ENCODE data around the gene SAMSN1.

The SAMSN1 gene

GRCh38 chr21:14584357-14585095 lies 38.4 kb upstream of the SAMSN1 start:
- Histone ChIP-seq H3K36me3 (ENCODE audit: control insufficient read depth, insufficient read depth, low read length) (no peaks in the 10 kb centered on the region), H3K9me3 (ENCODE audit: control insufficient read depth, low read length) (no peaks in the 10 kb centered on the region), H3K4me1 (ENCODE audit: control insufficient read depth, insufficient read depth, low read length, poor library complexity, severe bottlenecking) (no peaks in the 10 kb centered on the region), H3K4me3 (ENCODE audit: extremely low read depth, insufficient read depth, low read length, poor library complexity, severe bottlenecking) (no peak overlapping the region), H3K27ac (ENCODE audit: low read depth, low read length, severe bottlenecking) (no peak overlapping the region)
- no CpG with 5 or more reads among the region's 2 CpGs for WGBS, 2 experiments (ENCODE audit: insufficient coverage in 2 of 2)

- no peak overlapping the region for H3K4me3 ChIP-seq (ENCODE audit: extremely low read depth, insufficient read depth, low read length, poor library complexity, severe bottlenecking)
- H3K9me3 ChIP-seq (ENCODE audit: control insufficient read depth, low read length): no peaks in the 10 kb centered on the region
- no peak overlapping the region for H3K27ac ChIP-seq (ENCODE audit: low read depth, low read length, severe bottlenecking)
- no peaks in the 10 kb centered on the region for H3K4me1 ChIP-seq (ENCODE audit: control insufficient read depth, insufficient read depth, low read length, poor library complexity, severe bottlenecking)
- 94 to 100% methylated on average over 2 to 3 of the region's 4 CpGs for WGBS, 2 experiments (ENCODE audit: insufficient coverage in 2 of 2)
- no peaks in the 10 kb centered on the region for H3K36me3 ChIP-seq (ENCODE audit: control insufficient read depth, insufficient read depth, low read length)
Measured at GRCh38 chr21:14583629-14584255, 37.6 kb upstream of the SAMSN1 start.

GRCh38 chr21:14582934-14583628 lies 37.0 kb upstream of the SAMSN1 start:
- no peaks in the 10 kb centered on the region for H3K4me1 ChIP-seq (ENCODE audit: control insufficient read depth, insufficient read depth, low read length, poor library complexity, severe bottlenecking)
- 90 to 96% methylated on average over 2 to 5 of the region's 10 CpGs for WGBS, 2 experiments (ENCODE audit: insufficient coverage in 2 of 2)
- H3K36me3 ChIP-seq (ENCODE audit: control insufficient read depth, insufficient read depth, low read length): no peaks in the 10 kb centered on the region
- no peak overlapping the region for H3K27ac ChIP-seq (ENCODE audit: low read depth, low read length, severe bottlenecking)
- H3K9me3 ChIP-seq (ENCODE audit: control insufficient read depth, low read length): no peaks in the 10 kb centered on the region
- H3K4me3 ChIP-seq (ENCODE audit: extremely low read depth, insufficient read depth, low read length, poor library complexity, severe bottlenecking): no peak overlapping the region

- WGBS, 2 experiments (ENCODE audit: insufficient coverage in 2 of 2): 82 to 92% methylated on average over 2 to 3 of the region's 6 CpGs
- Histone ChIP-seq H3K36me3 (ENCODE audit: control insufficient read depth, insufficient read depth, low read length) (no peaks in the 10 kb centered on the region), H3K4me1 (ENCODE audit: control insufficient read depth, insufficient read depth, low read length, poor library complexity, severe bottlenecking) (no peaks in the 10 kb centered on the region), H3K27ac (ENCODE audit: low read depth, low read length, severe bottlenecking) (no peak overlapping the region), H3K4me3 (ENCODE audit: extremely low read depth, insufficient read depth, low read length, poor library complexity, severe bottlenecking) (no peak overlapping the region), H3K9me3 (ENCODE audit: control insufficient read depth, low read length) (no peaks in the 10 kb centered on the region)
Measured at GRCh38 chr21:14581902-14582457, 35.9 kb upstream of the SAMSN1 start.

- H3K4me1 ChIP-seq (ENCODE audit: control insufficient read depth, insufficient read depth, low read length, poor library complexity, severe bottlenecking): no peaks in the 10 kb centered on the region
- no peaks in the 10 kb centered on the region for H3K9me3 ChIP-seq (ENCODE audit: control insufficient read depth, low read length)
- no peak overlapping the region for H3K27ac ChIP-seq (ENCODE audit: low read depth, low read length, severe bottlenecking)
- no peaks in the 10 kb centered on the region for H3K36me3 ChIP-seq (ENCODE audit: control insufficient read depth, insufficient read depth, low read length)
- H3K4me3 ChIP-seq (ENCODE audit: extremely low read depth, insufficient read depth, low read length, poor library complexity, severe bottlenecking): no peak overlapping the region
- WGBS, 2 experiments (ENCODE audit: insufficient coverage in 2 of 2): no CpG with 5 or more reads among the region's 1 CpG
Measured at GRCh38 chr21:14573244-14573643, 27.1 kb upstream of the SAMSN1 start.

GRCh38 chr21:14572204-14572780 lies 26.2 kb upstream of the SAMSN1 start:
- H3K27ac ChIP-seq (ENCODE audit: low read depth, low read length, severe bottlenecking): no peak overlapping the region
- H3K4me3 ChIP-seq (ENCODE audit: extremely low read depth, insufficient read depth, low read length, poor library complexity, severe bottlenecking): no peak overlapping the region
- no CpG with 5 or more reads among the region's 2 CpGs for WGBS, 2 experiments (ENCODE audit: insufficient coverage in 2 of 2)

GRCh38 chr21:14569868-14570267 lies 23.8 kb upstream of the SAMSN1 start:
- Histone ChIP-seq H3K9me3 (ENCODE audit: control insufficient read depth, low read length) (no peaks in the 10 kb centered on the region), H3K4me1 (ENCODE audit: control insufficient read depth, insufficient read depth, low read length, poor library complexity, severe bottlenecking) (no peaks in the 10 kb centered on the region), H3K36me3 (ENCODE audit: control insufficient read depth, insufficient read depth, low read length) (no peaks in the 10 kb centered on the region), H3K4me3 (ENCODE audit: extremely low read depth, insufficient read depth, low read length, poor library complexity, severe bottlenecking) (no peak overlapping the region), H3K27ac (ENCODE audit: low read depth, low read length, severe bottlenecking) (no peak overlapping the region)
- WGBS, 2 experiments (ENCODE audit: insufficient coverage in 2 of 2): 100% methylated on average over 3 of the region's 6 CpGs; no CpG with 5 or more reads in 1 of the 2 experiments

More at GRCh38 chr21:14572204-14572780, 26.2 kb upstream of the SAMSN1 start:
- Histone ChIP-seq H3K36me3 (ENCODE audit: control insufficient read depth, insufficient read depth, low read length) (no peaks in the 10 kb centered on the region), H3K9me3 (ENCODE audit: control insufficient read depth, low read length) (no peaks in the 10 kb centered on the region), H3K4me1 (ENCODE audit: control insufficient read depth, insufficient read depth, low read length, poor library complexity, severe bottlenecking) (no peaks in the 10 kb centered on the region)

GRCh38 chr21:14569026-14569621 lies 23.0 kb upstream of the SAMSN1 start:
- Histone ChIP-seq H3K4me1 (ENCODE audit: control insufficient read depth, insufficient read depth, low read length, poor library complexity, severe bottlenecking) (no peaks in the 10 kb centered on the region), H3K9me3 (ENCODE audit: control insufficient read depth, low read length) (no peaks in the 10 kb centered on the region), H3K36me3 (ENCODE audit: control insufficient read depth, insufficient read depth, low read length) (no peaks in the 10 kb centered on the region), H3K4me3 (ENCODE audit: extremely low read depth, insufficient read depth, low read length, poor library complexity, severe bottlenecking) (no peak overlapping the region), H3K27ac (ENCODE audit: low read depth, low read length, severe bottlenecking) (no peak overlapping the region)
- WGBS, 2 experiments (ENCODE audit: insufficient coverage in 2 of 2): 67% methylated on average over 2 of the region's 3 CpGs; no CpG with 5 or more reads in 1 of the 2 experiments

- Histone ChIP-seq H3K4me1 (ENCODE audit: control insufficient read depth, insufficient read depth, low read length, poor library complexity, severe bottlenecking) (no peaks in the 10 kb centered on the region), H3K36me3 (ENCODE audit: control insufficient read depth, insufficient read depth, low read length) (no peaks in the 10 kb centered on the region), H3K27ac (ENCODE audit: low read depth, low read length, severe bottlenecking) (no peak overlapping the region), H3K4me3 (ENCODE audit: extremely low read depth, insufficient read depth, low read length, poor library complexity, severe bottlenecking) (no peak overlapping the region), H3K9me3 (ENCODE audit: control insufficient read depth, low read length) (no peaks in the 10 kb centered on the region)
- WGBS, 2 experiments (ENCODE audit: insufficient coverage in 2 of 2): 60 to 71% methylated on average over 3 of the region's 7 CpGs
Measured at GRCh38 chr21:14567331-14568279, 21.5 kb upstream of the SAMSN1 start.

Data from mesodermal cell (in vitro differentiated cells).